Right atrium auricular region (tissue), 2 donors: ENCODE measurements around the gene CDK3. TPM values are rescaled to one million over a fixed set of nuclear protein-coding genes. Genes with fewer than 3 reads are reported as not detected.
"Not testable (repeated sequence)": the region's sequence is repeated elsewhere in the genome, so short reads cannot be mapped to it uniquely, and the experiment has no call there.

ENCODE experiments used
- DNase-seq: peaks from one replicate; pipeline ENCODE4 v3.0.0-alpha.2; 2019; ENCODE audit warnings: low spot score
- H3K27ac ChIP-seq, 2 donors: fragments of 200-600 bp; sonication (generic); 1 replicate in 1 of 2; 2 replicates in 1 of 2; pipeline ENCODE4 v1.5.1; 2016 to 2019
- H3K27me3 ChIP-seq, 2 donors: fragments of 200-600 bp; sonication (generic); one replicate each; pipeline versions ENCODE4 v1.5.1 to v1.6.0; 2017 to 2019
- H3K36me3 ChIP-seq: fragments of 200-600 bp; sonication (generic); one replicate; pipeline ENCODE4 v1.5.1; 2016
- H3K4me1 ChIP-seq, 2 donors: fragments of 200-600 bp; sonication (generic); one replicate each; pipeline versions ENCODE4 v1.5.1 to v1.6.0; 2017 to 2019
- H3K4me3 ChIP-seq, 2 donors: fragments of 200-600 bp; sonication (generic); 1 replicate in 1 of 2; 2 replicates in 1 of 2; pipeline ENCODE4 v1.5.1; 2017 to 2019; ENCODE audit warnings: mild to moderate bottlenecking in 1 of 2, moderate library complexity in 1 of 2
- H3K9me3 ChIP-seq, 2 donors: fragments of 200-600 bp; sonication (generic); one replicate each; pipeline ENCODE4 v1.5.1; 2019
- total RNA-seq, 2 donors: library from RNA; depleted of rRNA; stranded (reverse); fragments of >200 nt; gene quantifications; one replicate each; pipeline ENCODE4 v1.1.0, GENCODE V29; 2016
- TF ChIP-seq, protein P1 (sequence below), 2 donors: fragments of 200-600 bp; sonication (generic); IDR thresholded peaks; one replicate each; pipeline ENCODE4 v1.5.1; 2019; ENCODE audit warnings: antibody characterized with exemption in 2 of 2

CDK3 gene
- total RNA-seq, 2 donors from 2014 or later = 2.0 TPM; not detected in 1

GRCh38 chr17:75970011-75970523 is 30.6 kb upstream of the CDK3 start:
- Histone ChIP-seq H3K9me3 (no peaks in the 10 kb centered on the region), H3K27ac (peak overlapping the region in 1 of 2 donors; percentile 31), H3K4me1 (peaks cover 0 to 4% of the 10 kb centered on the region in 2 donors), H3K36me3 (peaks cover 7% of the 10 kb centered on the region), H3K4me3 (no peak overlapping the region), H3K27me3 (no peaks in the 10 kb centered on the region)
- TF ChIP-seq, protein P1, sequence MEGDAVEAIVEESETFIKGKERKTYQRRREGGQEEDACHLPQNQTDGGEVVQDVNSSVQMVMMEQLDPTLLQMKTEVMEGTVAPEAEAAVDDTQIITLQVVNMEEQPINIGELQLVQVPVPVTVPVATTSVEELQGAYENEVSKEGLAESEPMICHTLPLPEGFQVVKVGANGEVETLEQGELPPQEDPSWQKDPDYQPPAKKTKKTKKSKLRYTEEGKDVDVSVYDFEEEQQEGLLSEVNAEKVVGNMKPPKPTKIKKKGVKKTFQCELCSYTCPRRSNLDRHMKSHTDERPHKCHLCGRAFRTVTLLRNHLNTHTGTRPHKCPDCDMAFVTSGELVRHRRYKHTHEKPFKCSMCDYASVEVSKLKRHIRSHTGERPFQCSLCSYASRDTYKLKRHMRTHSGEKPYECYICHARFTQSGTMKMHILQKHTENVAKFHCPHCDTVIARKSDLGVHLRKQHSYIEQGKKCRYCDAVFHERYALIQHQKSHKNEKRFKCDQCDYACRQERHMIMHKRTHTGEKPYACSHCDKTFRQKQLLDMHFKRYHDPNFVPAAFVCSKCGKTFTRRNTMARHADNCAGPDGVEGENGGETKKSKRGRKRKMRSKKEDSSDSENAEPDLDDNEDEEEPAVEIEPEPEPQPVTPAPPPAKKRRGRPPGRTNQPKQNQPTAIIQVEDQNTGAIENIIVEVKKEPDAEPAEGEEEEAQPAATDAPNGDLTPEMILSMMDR (IDR thresholded peaks at IDR 0.05) = no peak
- no peak for DNase-seq

DNA sequence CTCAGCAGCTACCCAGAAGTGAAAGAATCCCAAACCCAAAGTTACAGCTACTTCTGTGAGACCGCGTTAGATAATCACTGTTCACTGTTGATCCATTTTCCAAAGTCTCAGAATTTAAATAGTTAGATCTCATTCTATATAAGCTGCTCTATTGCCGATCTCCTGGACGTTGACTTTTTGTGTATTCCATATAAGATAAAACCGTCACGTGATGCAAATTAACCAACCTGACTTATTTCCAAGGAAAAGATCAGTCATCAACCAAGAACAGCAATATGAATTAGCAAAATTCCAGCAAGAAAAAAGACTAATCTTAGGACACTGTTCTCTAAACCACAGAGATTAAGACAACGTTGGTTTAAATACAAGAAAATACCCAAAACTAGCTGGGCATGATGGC is 30.0 kb upstream of the CDK3 start:
- H3K36me3 ChIP-seq = peaks cover 7% of the 10 kb centered on the region

DNA sequence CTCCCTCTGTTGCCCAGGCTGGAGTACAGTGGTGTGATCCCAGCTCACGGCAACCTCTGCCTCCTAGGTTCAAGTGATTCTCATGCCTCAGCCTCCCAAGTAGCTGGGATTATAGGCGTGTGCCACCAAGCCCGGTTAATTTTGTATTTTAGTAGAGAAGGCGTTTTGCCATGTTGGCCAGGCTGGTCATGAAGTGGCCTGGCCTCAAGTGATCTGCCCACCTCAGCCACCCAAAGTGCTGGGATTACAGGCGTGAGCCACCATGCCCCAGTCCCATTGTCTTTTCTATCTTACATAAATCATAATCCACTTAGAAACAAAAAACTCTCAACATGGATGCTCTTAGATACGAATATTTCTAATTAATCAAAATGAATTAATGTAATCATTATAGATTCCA is 25.5 kb upstream of the CDK3 start:
- H3K36me3 ChIP-seq, H3K9me3 ChIP-seq, H3K27me3 ChIP-seq, DNase-seq, H3K4me3 ChIP-seq: not testable (repeated sequence)
- peak overlapping the region in 1 of 2 donors; percentile 45 for H3K27ac ChIP-seq
- peaks cover 0 to 30% of the 10 kb centered on the region in 2 donors for H3K4me1 ChIP-seq

More for the DNA sequence above, 30.0 kb upstream of the CDK3 start:
- no peak overlapping the region for H3K4me3 ChIP-seq
- DNase-seq = no peak
- no peaks in the 10 kb centered on the region for H3K27me3 ChIP-seq
- peaks cover 0 to 4% of the 10 kb centered on the region in 2 donors for H3K4me1 ChIP-seq
- H3K27ac ChIP-seq = no peak overlapping the region
- TF ChIP-seq, protein P1 (IDR thresholded peaks at IDR 0.05) = no peak
- no peaks in the 10 kb centered on the region for H3K9me3 ChIP-seq

- TF ChIP-seq, protein P1 (IDR thresholded peaks at IDR 0.05) = no peak
- Histone ChIP-seq H3K27me3 (no peaks in the 10 kb centered on the region), H3K9me3 (no peaks in the 10 kb centered on the region), H3K4me1 (peaks cover 0 to 36% of the 10 kb centered on the region in 2 donors), H3K27ac (peak overlapping the region in 1 of 2 donors; percentile 45), H3K4me3 (no peak overlapping the region), H3K36me3 (peaks cover 7% of the 10 kb centered on the region)
- no peak for DNase-seq
These were observed 24.9 kb upstream of the CDK3 start for GRCh38 chr17:75975757-75976174.

GRCh38 chr17:75976175-75976848 is 24.3 kb upstream of the CDK3 start:
- no peak overlapping the region for H3K4me3 ChIP-seq
- DNase-seq = no peak
- peak overlapping the region in 1 of 2 donors; percentile 45 for H3K27ac ChIP-seq
- peaks cover 0 to 42% of the 10 kb centered on the region in 2 donors for H3K4me1 ChIP-seq
- no peaks in the 10 kb centered on the region for H3K27me3 ChIP-seq
- H3K36me3 ChIP-seq = peaks cover 7% of the 10 kb centered on the region
- no peaks in the 10 kb centered on the region for H3K9me3 ChIP-seq
- TF ChIP-seq, protein P1 (IDR thresholded peaks at IDR 0.05) = no peak

GRCh38 chr17:75978938-75979704 is 21.5 kb upstream of the CDK3 start, which contains the start of the genes ACOX1 and TEN1:
Gene ACOX1 (minus strand): TSS chr17:75979166. CDS start chr17:75979073, 93 bp downstream.
Gene TEN1 (plus strand): TSS chr17:75979240. CDS start chr17:75986193, 6,953 bp downstream.
- peak within 1 kb of the TSS; percentile 97 to 98 for H3K27ac ChIP-seq

More at GRCh38 chr17:75978938-75979704, 21.5 kb upstream of the CDK3 start, which contains the start of the genes ACOX1 and TEN1:
- peak; percentile 98 for DNase-seq
- H3K4me1 ChIP-seq = peaks cover 0 to 55% of the 10 kb centered on the region in 2 donors
- TF ChIP-seq, protein P1 (IDR thresholded peaks at IDR 0.05) = peak; percentile 31 to 55
- H3K4me3 ChIP-seq = peak within 1 kb of the TSS; percentile 79 to 87
- H3K9me3 ChIP-seq = no peaks in the 10 kb centered on the region
- H3K36me3 ChIP-seq = no peaks in the 10 kb centered on the region
- H3K27me3 ChIP-seq = no peaks in the 10 kb centered on the region
